LNCAP (cell line): ENCODE results near the gene CMTM1.

Source experiments
- TF ChIP-seq, protein P1 (sequence below): fragments of 450-650 bp; IDR thresholded peaks from 2 replicates; pipeline ENCODE4 v1.5.1; 2017; ENCODE audit warnings: mild to moderate bottlenecking

The CMTM1 gene

DNA sequence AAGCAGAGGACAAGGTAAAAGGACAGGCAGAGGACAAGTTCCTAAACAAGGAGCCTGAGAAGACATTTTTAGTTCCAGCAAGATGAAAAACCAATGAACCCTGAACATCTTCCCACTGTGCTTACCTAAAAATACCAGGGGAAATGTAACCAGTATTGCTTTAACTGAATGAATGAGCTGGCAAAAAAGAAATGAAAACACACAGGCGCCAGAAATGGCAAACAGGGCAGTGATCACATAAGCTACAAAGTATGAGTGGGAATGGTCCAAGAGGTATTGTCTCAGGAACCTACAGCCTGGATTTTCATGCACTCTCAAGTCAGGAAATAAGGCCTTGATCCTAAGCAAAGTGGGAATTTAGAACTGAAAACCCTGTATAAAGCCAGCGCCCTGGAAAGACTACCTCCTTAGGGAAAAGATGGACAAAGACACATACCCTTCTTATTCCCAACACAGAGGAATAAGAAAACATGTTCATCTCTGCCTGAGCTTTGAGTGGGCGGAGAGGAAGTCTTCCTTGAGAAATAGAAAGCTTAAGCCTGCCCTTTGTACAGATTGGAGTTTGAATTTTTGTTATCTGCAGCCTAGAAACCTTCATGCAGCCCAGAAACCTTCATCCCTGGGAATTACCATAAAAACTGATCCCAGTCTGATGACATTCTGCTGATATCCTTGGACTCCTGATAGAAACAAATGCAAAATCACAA is 15.2 kb downstream of the CMTM1 start:
- TF ChIP-seq, protein P1, sequence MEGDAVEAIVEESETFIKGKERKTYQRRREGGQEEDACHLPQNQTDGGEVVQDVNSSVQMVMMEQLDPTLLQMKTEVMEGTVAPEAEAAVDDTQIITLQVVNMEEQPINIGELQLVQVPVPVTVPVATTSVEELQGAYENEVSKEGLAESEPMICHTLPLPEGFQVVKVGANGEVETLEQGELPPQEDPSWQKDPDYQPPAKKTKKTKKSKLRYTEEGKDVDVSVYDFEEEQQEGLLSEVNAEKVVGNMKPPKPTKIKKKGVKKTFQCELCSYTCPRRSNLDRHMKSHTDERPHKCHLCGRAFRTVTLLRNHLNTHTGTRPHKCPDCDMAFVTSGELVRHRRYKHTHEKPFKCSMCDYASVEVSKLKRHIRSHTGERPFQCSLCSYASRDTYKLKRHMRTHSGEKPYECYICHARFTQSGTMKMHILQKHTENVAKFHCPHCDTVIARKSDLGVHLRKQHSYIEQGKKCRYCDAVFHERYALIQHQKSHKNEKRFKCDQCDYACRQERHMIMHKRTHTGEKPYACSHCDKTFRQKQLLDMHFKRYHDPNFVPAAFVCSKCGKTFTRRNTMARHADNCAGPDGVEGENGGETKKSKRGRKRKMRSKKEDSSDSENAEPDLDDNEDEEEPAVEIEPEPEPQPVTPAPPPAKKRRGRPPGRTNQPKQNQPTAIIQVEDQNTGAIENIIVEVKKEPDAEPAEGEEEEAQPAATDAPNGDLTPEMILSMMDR, result no peak

DNA sequence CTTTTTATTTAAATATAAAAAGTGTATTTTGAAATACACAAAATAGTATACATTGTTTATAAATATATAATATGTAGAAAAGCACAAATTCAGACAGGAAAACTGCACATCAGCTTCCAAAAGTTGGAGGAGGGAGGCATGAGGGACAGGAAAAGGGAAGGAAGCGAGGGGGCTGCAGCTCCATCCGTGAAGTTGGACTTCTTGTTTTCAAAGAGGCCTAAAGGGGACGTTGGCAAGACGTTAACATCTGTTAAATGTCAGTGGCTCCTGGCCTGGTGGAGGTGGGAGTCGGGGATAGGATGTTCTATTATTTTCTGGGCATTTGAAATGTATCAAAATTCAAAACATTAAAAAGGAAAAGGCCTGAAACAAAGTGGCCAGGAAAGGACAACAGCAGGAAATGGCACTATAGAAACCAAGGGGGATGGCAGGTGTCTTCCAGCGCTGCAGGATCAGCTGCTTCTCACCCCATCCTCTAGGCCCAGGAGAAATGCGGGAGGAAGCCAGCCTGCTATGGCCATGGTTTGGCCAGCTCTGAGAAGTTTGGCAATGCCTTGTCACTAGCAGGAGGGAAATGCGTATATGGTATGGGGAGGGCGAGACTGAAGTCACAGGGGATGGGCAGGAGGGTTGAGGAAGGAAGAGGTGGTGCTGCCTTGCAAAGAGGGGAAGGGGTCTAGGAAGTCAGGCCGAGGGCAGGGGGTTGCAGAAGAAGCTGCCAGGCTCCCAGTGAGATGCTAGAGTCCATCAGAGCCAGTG is 19.4 kb downstream of the CMTM1 start:
- TF ChIP-seq, protein P1, result no peak

DNA sequence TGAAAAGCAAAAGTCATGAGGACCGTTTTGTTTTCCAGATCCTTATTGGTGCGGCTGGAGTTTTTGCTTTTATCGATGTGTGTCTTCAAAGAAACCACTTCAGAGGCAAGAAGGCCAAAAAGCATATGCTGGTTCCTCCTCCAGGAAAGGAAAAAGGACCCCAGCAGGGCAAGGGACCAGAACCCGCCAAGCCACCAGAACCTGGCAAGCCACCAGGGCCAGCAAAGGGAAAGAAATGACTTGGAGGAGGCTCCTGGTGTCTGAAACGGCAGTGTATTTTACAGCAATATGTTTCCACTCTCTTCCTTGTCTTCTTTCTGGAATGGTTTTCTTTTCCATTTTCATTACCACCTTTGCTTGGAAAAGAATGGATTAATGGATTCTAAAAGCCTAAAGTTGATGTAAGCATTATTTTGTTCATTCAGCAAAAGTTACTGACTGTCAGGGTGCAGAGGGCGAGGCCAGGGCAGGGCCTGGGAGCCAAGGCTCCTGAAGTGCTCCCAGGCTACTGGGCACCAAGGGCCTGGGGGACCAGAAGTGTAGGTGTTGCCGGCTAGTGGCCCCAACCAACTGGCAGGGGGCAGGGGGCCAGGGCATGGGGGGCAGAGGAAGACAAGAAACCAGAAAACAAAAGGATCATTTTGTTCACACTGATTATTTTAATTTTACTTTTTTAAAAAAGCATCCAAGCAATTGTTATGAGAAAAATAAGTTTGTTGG is 21.8 kb downstream of the CMTM1 start:
- TF ChIP-seq, protein P1, result no peak

DNA sequence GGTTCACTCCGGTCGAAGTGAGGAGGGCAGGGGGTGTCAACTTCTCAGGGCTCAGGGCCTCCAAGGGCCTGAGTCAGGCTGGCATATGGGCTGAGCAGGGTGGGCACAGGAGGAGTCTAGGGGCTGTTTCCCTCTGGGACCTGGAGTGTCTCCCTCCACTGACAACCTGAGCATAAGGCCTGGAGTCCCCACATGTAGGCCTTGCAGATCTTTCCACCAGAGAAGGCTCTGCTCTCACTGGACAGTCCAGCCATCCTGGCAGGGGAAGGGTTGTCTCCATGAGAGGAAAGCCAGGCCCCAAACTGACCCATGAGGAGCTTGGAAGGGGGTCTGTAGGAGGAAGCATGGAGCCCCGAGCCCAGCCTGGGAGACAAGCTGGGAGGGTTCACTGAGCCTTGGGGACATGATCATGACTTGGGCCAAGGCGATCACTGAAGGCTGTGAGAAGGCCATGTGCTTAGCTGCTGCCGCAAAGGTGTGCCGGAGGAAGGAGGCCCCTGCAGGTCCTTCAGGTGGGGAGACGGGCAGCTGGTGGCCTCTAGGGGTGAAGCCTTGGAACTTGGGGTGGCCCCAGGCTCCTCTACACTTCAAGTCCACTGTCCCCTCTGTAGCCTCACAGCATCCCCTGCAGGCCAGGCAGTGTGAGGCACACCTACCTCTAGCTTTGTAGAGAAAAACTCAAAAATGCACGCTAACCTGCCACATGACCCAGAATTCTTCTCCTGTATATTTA is 22.9 kb downstream of the CMTM1 start:
- TF ChIP-seq, protein P1, result no peak

DNA sequence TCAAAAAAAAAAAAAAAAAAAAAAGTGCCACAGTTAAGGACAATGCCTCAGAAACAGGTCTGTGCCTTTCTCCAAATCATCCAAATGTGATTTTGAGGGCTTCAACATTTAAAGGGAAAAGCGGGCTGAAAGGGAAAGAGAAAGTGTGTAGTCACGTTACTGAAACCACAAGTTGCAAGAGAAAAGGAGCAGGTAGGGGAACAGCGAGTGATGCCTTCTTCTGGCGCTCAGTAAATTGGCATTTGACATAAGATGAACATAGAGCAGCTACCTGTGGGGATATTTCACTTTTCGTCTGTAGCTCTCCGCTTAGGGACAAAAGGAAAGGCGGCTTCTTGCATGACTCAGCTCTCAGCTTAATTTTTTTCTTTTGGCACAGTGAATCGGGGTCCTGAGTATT is 24.1 kb downstream of the CMTM1 start:
- TF ChIP-seq, protein P1, result no peak

DNA sequence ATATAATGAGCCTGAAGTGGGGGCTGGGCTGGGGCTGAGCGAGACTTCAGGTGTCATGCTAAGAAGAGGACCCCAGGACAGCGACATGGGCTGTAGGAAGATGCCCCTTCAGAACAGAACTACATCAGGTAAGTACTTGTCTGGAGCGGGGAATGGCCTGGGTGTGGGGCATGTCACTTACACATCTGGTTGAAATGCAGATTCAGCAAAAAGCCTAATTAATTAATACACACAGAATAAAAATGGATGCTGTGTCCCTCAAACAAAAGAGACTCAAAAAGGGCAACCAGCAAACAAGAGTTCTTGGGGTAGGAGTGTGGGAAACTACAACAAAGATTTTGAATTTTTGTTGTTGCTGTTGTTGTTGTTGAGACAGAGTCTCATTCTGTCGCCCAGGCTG is 24.8 kb downstream of the CMTM1 start:
- TF ChIP-seq, protein P1, result no peak

DNA sequence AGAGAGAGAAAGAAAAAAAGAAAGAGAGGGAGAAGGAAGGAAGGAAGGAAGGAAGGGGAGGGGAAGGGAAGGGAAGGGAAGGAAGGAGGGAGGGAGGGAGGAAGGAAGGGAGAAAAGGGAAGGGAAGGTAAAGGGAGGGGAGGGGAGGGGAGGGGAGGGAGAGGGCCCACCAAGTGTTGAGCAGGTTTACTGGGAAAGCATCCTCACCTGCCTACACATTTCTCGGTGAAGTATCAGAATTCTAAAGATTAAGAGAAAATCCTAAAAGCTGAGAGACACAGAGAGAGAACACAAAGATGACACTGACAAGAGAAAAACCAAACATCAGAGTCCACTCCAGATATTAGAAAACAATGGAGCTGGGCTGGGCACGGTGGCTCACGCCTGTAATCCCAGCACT is 26.0 kb downstream of the CMTM1 start:
- TF ChIP-seq, protein P1, result no peak
